Liver (tissue), 9 donors: ENCODE measurements around the gene XYLT1. TPM values are rescaled to one million over a fixed set of nuclear protein-coding genes. Genes with fewer than 3 reads are reported as not detected.

ENCODE experiments used
- DNase-seq: peaks from one replicate; pipeline ENCODE4 v3.0.0-alpha.2; 2017; ENCODE audit warnings: low spot score
- H3K27ac ChIP-seq, 2 donors: one replicate each; pipeline ENCODE4 v1.7.0; 2013; ENCODE audit warnings: inconsistent platforms in 2 of 2, low read length in 2 of 2, control low read depth in 1 of 2, low read depth in 1 of 2, mild to moderate bottlenecking in 1 of 2
- H3K27me3 ChIP-seq, 4 donors: one replicate each; pipeline versions ENCODE4 v1.6.1 to v1.7.0; 2013; ENCODE audit warnings: low read length in 3 of 4, inconsistent platforms in 1 of 4, mild to moderate bottlenecking in 1 of 4, moderate library complexity in 1 of 4; ENCODE audit not compliant: control insufficient read depth in 4 of 4, insufficient read depth in 4 of 4
- H3K36me3 ChIP-seq, 4 donors: one replicate each; pipeline versions ENCODE4 v1.6.1 to v1.7.0; 2013; ENCODE audit warnings: low read length in 3 of 4, mild to moderate bottlenecking in 3 of 4, low read depth in 1 of 4, moderate library complexity in 1 of 4; ENCODE audit not compliant: control insufficient read depth in 4 of 4, insufficient read depth in 3 of 4
- H3K4me1 ChIP-seq, 4 donors: one replicate each; pipeline versions ENCODE4 v1.6.1 to v1.7.0; 2013; ENCODE audit warnings: low read length in 3 of 4, mild to moderate bottlenecking in 3 of 4, moderate library complexity in 1 of 4; ENCODE audit not compliant: control insufficient read depth in 4 of 4, insufficient read depth in 4 of 4
- H3K4me3 ChIP-seq, 3 donors: one replicate each; pipeline versions ENCODE4 v1.6.1 to v1.7.0; 2013; ENCODE audit warnings: low read length in 3 of 3, control low read depth in 1 of 3, low read depth in 1 of 3, mild to moderate bottlenecking in 1 of 3
- H3K9ac ChIP-seq, 2 donors: one replicate each; pipeline ENCODE4 v1.7.0; 2013; ENCODE audit warnings: low read length in 2 of 2, mild to moderate bottlenecking in 2 of 2, moderate library complexity in 2 of 2, control low read depth in 1 of 2, low read depth in 1 of 2
- H3K9me3 ChIP-seq, 4 donors: one replicate each; pipeline versions ENCODE4 v1.6.1 to v1.7.0; 2013; ENCODE audit warnings: low read length in 3 of 4; ENCODE audit not compliant: control insufficient read depth in 4 of 4
- EGR1 ChIP-seq, 2 donors: IDR thresholded peaks; 2 replicates each; pipeline ENCODE4 v1.6.1; 2016 to 2018; ENCODE audit warnings: antibody characterized with exemption in 2 of 2, low read depth in 2 of 2
- FOXA1 ChIP-seq: IDR thresholded peaks from 2 replicates; pipeline ENCODE4 v1.6.1; 2016; ENCODE audit warnings: antibody characterized with exemption
- FOXA2 ChIP-seq: IDR thresholded peaks from 2 replicates; pipeline ENCODE4 v1.6.1; 2016; ENCODE audit warnings: antibody characterized with exemption
- GABPA ChIP-seq, 2 donors: IDR thresholded peaks in 1 of 2; conservative IDR thresholded peaks in 1 of 2; 2 replicates each; pipeline ENCODE4 v1.6.1; 2016; ENCODE audit warnings: antibody characterized with exemption in 2 of 2, mild to moderate bottlenecking in 1 of 2, moderate library complexity in 1 of 2
- HNF4A ChIP-seq, 2 donors: conservative IDR thresholded peaks; 2 replicates each; pipeline ENCODE4 v1.6.1; 2016; ENCODE audit warnings: antibody characterized with exemption in 2 of 2, mild to moderate bottlenecking in 2 of 2
- HNF4G ChIP-seq: IDR thresholded peaks from 2 replicates; pipeline ENCODE4 v1.6.1; 2016; ENCODE audit warnings: antibody characterized with exemption
- JUND ChIP-seq, 2 donors: IDR thresholded peaks; 2 replicates each; pipeline ENCODE4 v1.6.1; 2016; ENCODE audit warnings: antibody characterized with exemption in 2 of 2
- NR2F2 ChIP-seq: IDR thresholded peaks from 2 replicates; pipeline ENCODE4 v1.6.1; 2016; ENCODE audit warnings: antibody characterized with exemption
- RAD21 ChIP-seq, 2 donors: IDR thresholded peaks; 2 replicates each; pipeline ENCODE4 v1.6.1; 2016; ENCODE audit warnings: antibody characterized with exemption in 2 of 2, mild to moderate bottlenecking in 2 of 2
- RXRA ChIP-seq, 2 donors: IDR thresholded peaks; 2 replicates each; pipeline ENCODE4 v1.6.1; 2017 to 2018; ENCODE audit warnings: antibody characterized with exemption in 2 of 2, mild to moderate bottlenecking in 1 of 2
- SP1 ChIP-seq: IDR thresholded peaks from 2 replicates; pipeline ENCODE4 v1.6.1; 2018; ENCODE audit warnings: antibody characterized with exemption, mild to moderate bottlenecking
- TAF1 ChIP-seq: conservative IDR thresholded peaks from 2 replicates; pipeline ENCODE4 v1.6.1; 2016; ENCODE audit warnings: antibody characterized with exemption, mild to moderate bottlenecking
- YY1 ChIP-seq: IDR thresholded peaks from 2 replicates; pipeline ENCODE4 v1.6.1; 2016; ENCODE audit warnings: antibody characterized with exemption, mild to moderate bottlenecking
- polyA plus RNA-seq, 2 donors: library from polyadenylated mRNA; stranded (reverse) in 1 of 2; unstranded in 1 of 2; fragments of 200-250 nt in 1 of 2; fragments of >200 nt in 1 of 2; fragmentation: Nextera tagmentation in 1 of 2; extraction: Ambion mirVana in 1 of 2; gene quantifications; one replicate each; pipeline versions ENCODE4 v1.2.1 to v1.2.3, GENCODE V29; 2013 to 2015
- total RNA-seq, 2 donors: library from RNA; depleted of rRNA; stranded (reverse); fragments of >200 nt; gene quantifications; one replicate each; pipeline ENCODE4 v1.2.3, GENCODE V29; 2014
- TF ChIP-seq, protein P1 (sequence below): fragments of 150-350 bp; IDR thresholded peaks from 2 replicates; pipeline ENCODE4 v1.5.1; 2017; ENCODE audit warnings: improper control_type of control experiment, low read depth, low read length; ENCODE audit not compliant: missing input control
- TF ChIP-seq, protein P2 (sequence below): IDR thresholded peaks from 2 replicates; pipeline ENCODE4 v1.6.1; 2016; ENCODE audit warnings: antibody characterized with exemption
- TF ChIP-seq, protein P3 (sequence below): IDR thresholded peaks from 2 replicates; pipeline ENCODE4 v1.6.1; 2016; ENCODE audit warnings: antibody characterized with exemption
- TF ChIP-seq, protein P4 (sequence below): IDR thresholded peaks from 2 replicates; pipeline ENCODE4 v1.6.1; 2016; ENCODE audit warnings: antibody characterized with exemption
- TF ChIP-seq, protein P5 (sequence below): IDR thresholded peaks from 2 replicates; pipeline ENCODE4 v1.6.1; 2016; ENCODE audit warnings: antibody characterized with exemption, mild to moderate bottlenecking
- donor health status: healthy.
- donor health status: healthy.
- donor health status: healthy.
- donor health status: healthy.
- donor health status: healthy.

The XYLT1 gene
- total and polyA plus RNA-seq, 4 donors = 0.25 to 2.3 (median 0.53) TPM

DNA sequence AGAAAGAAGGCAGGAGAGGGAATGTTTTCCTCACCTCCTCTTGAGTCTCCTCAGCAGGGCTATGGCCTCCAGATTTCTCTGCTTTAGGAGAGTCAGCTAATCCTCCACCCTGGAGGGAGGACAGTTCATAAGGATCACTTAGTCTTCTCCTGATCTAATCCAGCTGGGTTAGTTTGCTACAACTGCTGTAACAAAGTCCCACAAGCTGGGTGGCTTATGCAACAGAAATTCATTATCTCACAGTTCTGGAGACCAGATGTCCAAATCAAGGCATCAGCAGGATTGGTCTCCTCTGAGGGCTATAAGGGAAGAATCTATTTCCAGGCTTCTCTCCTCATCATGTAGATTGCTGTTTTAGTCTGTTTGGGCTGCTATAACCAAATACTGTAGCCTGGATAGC, 40.6 kb upstream of the XYLT1 start:
- no peak overlapping the region for H3K9ac ChIP-seq
- no peak for TF ChIP-seq YY1
- no peak for TF ChIP-seq SP1
- TF ChIP-seq, protein P1, sequence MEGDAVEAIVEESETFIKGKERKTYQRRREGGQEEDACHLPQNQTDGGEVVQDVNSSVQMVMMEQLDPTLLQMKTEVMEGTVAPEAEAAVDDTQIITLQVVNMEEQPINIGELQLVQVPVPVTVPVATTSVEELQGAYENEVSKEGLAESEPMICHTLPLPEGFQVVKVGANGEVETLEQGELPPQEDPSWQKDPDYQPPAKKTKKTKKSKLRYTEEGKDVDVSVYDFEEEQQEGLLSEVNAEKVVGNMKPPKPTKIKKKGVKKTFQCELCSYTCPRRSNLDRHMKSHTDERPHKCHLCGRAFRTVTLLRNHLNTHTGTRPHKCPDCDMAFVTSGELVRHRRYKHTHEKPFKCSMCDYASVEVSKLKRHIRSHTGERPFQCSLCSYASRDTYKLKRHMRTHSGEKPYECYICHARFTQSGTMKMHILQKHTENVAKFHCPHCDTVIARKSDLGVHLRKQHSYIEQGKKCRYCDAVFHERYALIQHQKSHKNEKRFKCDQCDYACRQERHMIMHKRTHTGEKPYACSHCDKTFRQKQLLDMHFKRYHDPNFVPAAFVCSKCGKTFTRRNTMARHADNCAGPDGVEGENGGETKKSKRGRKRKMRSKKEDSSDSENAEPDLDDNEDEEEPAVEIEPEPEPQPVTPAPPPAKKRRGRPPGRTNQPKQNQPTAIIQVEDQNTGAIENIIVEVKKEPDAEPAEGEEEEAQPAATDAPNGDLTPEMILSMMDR = no peak
- TF ChIP-seq, protein P2, sequence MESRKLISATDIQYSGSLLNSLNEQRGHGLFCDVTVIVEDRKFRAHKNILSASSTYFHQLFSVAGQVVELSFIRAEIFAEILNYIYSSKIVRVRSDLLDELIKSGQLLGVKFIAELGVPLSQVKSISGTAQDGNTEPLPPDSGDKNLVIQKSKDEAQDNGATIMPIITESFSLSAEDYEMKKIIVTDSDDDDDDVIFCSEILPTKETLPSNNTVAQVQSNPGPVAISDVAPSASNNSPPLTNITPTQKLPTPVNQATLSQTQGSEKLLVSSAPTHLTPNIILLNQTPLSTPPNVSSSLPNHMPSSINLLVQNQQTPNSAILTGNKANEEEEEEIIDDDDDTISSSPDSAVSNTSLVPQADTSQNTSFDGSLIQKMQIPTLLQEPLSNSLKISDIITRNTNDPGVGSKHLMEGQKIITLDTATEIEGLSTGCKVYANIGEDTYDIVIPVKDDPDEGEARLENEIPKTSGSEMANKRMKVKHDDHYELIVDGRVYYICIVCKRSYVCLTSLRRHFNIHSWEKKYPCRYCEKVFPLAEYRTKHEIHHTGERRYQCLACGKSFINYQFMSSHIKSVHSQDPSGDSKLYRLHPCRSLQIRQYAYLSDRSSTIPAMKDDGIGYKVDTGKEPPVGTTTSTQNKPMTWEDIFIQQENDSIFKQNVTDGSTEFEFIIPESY = no peak
- no peak for TF ChIP-seq RAD21 (IDR thresholded peaks at IDR 0.05)
- no peak for TF ChIP-seq FOXA1
- no peak for TF ChIP-seq FOXA2
- no peak for TF ChIP-seq GABPA (IDR thresholded peaks at IDR 0.05 in 1 of 2, conservative IDR thresholded peaks at IDR 0.05 in 1 of 2)
- TF ChIP-seq EGR1 (IDR thresholded peaks at IDR 0.05; ENCODE audit: low read depth in 2 of 2) = no peak
- no peak for TF ChIP-seq NR2F2
- TF ChIP-seq HNF4A (conservative IDR thresholded peaks at IDR 0.05) = no peak
- TF ChIP-seq HNF4G = no peak
- TF ChIP-seq TAF1 = no peak
- TF ChIP-seq, protein P3, sequence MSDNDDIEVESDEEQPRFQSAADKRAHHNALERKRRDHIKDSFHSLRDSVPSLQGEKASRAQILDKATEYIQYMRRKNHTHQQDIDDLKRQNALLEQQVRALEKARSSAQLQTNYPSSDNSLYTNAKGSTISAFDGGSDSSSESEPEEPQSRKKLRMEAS = no peak
- TF ChIP-seq RXRA (IDR thresholded peaks at IDR 0.05) = no peak
- TF ChIP-seq, protein P4, sequence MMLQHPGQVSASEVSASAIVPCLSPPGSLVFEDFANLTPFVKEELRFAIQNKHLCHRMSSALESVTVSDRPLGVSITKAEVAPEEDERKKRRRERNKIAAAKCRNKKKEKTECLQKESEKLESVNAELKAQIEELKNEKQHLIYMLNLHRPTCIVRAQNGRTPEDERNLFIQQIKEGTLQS = no peak
- TF ChIP-seq JUND (IDR thresholded peaks at IDR 0.05) = no peak
- TF ChIP-seq, protein P5, sequence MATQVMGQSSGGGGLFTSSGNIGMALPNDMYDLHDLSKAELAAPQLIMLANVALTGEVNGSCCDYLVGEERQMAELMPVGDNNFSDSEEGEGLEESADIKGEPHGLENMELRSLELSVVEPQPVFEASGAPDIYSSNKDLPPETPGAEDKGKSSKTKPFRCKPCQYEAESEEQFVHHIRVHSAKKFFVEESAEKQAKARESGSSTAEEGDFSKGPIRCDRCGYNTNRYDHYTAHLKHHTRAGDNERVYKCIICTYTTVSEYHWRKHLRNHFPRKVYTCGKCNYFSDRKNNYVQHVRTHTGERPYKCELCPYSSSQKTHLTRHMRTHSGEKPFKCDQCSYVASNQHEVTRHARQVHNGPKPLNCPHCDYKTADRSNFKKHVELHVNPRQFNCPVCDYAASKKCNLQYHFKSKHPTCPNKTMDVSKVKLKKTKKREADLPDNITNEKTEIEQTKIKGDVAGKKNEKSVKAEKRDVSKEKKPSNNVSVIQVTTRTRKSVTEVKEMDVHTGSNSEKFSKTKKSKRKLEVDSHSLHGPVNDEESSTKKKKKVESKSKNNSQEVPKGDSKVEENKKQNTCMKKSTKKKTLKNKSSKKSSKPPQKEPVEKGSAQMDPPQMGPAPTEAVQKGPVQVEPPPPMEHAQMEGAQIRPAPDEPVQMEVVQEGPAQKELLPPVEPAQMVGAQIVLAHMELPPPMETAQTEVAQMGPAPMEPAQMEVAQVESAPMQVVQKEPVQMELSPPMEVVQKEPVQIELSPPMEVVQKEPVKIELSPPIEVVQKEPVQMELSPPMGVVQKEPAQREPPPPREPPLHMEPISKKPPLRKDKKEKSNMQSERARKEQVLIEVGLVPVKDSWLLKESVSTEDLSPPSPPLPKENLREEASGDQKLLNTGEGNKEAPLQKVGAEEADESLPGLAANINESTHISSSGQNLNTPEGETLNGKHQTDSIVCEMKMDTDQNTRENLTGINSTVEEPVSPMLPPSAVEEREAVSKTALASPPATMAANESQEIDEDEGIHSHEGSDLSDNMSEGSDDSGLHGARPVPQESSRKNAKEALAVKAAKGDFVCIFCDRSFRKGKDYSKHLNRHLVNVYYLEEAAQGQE = no peak
- peaks cover 0 to 4% (median 0%) of the 10 kb centered on the region in 4 donors for H3K27me3 ChIP-seq
- no peaks in the 10 kb centered on the region for H3K4me1 ChIP-seq
- DNase-seq = no peak
- H3K36me3 ChIP-seq = no peaks in the 10 kb centered on the region
- no peak overlapping the region for H3K4me3 ChIP-seq
- no peak overlapping the region for H3K27ac ChIP-seq
- H3K9me3 ChIP-seq = peaks cover 0 to 3% (median 1%) of the 10 kb centered on the region in 4 donors
